DMS114 treated with DMSO at 0.1 percent for 48 hours (cell line): ENCODE results near the gene PROX1.

ENCODE experiments used
- DNase-seq: peaks from one replicate; lab custom pipeline; 2025; ENCODE audit not compliant: unreplicated experiment; lab: John Stamatoyannopoulos, UW

The PROX1 gene

GRCh38 chr1:213979751-213980586 lies 7.8 kb upstream of the PROX1 start:
- DNase-seq, result no peak

- no peak for DNase-seq
Measured at GRCh38 chr1:213980906-213981305, 6.9 kb upstream of the PROX1 start.

- no peak for DNase-seq
Measured at GRCh38 chr1:213982289-213982671, 5.5 kb upstream of the PROX1 start.

DNA sequence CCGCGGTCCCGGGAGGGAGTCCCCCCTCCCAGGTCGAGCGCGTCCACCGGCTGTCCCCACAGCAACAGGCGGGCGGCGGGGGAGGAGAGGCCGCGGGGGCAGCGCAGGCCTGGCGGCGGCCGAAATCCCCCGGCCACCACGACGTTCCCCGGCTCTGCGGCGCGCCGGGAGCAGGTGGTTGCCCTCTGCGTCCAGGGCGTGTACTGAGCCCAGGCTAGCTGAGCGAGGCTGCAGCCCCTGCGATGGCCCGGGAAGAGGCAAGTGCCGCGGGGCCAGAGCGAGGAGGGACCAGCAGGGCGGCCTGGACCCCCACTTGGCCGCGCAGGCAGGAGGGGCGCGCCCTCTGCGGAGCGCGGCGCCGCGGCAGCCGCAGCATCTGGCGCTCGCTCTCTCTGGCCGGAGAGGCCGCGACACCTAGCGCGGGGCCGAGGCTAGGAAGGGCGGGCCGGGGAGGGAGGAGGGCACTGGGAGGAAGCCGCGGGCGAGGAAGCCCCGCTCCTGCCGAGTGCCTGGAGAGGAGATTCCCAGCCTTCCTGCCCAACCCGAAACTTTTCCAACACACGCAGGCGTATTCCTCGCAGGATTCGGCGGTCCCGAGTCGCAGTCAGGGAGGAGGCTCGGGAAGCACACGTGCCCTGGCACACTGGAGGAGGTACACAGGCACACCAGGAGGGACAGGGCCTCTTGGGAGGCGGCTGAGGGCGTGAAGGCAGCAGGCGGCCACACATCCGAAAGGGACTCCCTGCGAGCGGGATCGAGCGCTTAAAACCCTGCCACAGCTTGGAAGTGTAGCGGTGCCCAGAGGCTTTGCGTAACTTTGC lies 4.9 kb upstream of the PROX1 start:
- no peak for DNase-seq

GRCh38 chr1:213983493-213984386 lies 4.0 kb upstream of the PROX1 start:
- DNase-seq, result no peak

DNA sequence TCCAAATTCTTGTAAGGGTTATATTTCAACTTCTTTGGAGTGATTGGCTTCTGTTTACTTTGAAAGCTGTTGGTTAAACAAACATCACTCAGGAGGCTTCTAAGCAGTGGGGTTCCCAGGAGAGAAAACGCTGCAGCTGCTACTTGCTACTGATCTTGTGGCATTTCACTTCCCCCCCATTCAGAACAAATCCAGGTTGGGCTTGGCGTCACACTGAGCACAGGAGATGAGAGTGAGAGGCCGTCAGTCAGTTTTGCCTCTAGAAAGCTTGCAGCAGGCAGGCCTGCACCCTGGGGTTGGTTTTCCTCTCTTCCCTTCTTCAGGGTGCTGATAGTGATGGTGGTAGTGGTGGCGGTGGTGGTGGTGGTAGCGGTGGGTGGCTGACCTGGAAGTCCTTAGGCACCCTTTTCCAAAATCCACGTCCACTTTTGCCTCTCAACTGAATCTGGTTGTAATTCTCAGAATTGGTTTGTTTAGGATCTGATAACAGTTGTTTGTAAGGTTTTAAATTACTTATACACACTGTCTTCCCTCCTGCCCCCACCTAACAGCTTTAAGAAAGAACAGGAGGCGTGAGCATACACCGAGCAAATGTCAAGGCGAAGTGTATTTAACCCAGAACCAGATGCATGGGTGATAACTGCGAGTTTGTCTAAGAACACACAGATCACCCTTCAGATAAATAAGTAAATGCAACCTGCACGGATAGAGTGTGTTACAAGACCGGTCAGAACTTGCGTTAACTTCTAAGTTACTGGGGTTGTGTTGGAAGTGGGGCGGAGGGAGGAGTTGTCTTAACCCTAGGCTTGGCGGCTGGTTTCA lies 3.2 kb upstream of the PROX1 start:
- DNase-seq, result no peak

DNA sequence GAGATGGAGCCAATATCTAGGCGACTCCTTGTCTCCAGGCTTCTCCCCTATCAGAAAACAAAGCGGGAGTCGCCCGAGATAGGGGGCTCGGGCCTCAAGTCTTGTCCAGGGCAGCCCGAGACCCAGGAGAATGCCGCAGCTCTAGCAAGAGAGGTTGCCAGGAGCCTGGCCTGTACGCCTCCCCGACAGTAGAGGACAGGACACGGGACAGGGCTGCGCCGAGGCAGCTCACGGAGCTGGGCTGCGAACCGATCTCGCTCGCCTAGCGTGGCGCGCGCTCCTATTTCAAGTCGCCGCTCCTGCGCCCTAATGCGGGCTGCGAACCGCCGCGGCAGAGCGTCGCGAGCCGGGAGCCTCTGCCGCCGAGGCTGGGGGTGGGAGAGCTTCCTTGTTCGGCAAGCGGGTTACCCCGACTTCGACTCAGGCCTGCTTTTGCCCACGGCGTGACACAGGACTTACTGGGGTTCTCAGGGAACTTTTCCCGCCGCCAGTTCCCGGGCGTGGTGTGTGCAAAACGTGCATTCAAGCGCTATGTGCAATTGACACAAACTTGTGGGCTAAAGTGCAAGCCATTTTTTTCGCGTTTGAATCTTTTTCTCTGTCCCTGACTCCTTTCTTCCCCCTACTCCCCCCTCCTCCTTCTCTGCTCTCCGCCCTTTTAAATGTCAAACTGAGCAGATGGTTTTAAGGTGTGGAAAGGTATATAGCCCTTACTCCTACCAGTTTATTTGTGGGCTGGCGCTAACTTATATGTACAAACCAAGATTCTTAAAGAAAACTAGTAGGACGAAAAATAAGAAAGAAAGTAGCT lies 2.4 kb upstream of the PROX1 start:
- no peak for DNase-seq

DNA sequence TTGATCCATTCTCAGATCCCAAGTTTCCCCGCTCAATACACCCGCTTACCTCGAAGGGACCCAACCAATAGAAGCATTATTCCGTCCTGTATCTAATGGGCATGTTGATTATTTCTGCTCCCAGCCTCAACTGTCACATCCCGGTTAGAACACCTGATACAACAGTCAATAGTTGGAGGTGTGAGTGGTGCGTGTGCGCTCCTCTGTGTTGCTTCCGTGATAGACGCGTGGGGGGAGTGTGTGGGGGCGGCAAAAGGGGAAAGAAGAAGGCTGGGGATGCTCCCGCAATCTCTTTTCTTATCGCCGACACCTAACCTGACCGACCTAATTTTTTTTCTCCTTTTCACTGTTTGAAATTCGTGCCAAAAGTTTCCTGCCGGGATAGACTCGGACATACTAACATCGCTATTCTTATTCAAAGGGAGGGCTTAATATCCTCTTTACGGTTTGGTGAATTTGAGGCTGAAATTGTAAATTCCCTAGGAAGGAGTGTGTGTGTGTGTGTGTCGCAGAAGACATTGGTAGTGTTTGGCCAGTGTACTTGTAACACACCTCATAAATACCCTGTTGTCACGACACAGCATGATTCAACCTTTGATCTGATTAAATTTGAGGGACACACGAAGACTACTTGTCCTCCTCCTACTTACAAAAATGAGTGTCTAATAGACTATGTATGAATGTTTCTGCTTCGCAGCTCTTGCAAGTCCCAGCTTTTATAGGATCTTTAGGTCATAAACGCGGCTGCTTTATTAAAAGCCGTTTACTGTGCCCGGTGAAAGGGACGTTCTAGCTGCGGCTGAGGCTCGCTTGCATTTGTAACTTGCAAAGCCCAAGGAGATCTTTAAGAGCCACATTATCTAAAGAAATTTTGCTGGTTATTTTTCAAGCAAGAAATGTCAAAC lies 1.5 kb upstream of the PROX1 start:
- DNase-seq, result no peak

DNA sequence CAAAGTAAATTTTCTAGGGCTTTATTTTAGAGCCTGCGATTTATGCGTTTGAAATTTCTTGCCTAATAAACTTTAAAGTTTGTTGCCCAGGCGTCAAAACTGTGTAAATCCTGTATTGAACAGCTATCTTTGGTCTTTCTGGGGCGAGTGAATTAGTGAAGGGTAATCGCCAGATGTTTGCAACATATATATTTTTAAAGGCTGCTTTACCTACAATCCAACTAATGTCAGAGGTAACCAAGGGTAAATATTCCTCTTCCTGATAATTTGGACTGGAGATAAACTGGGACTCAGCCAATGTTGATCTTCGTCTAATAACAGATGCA lies 885 bp upstream of the PROX1 start:
- DNase-seq, result no peak

DNA sequence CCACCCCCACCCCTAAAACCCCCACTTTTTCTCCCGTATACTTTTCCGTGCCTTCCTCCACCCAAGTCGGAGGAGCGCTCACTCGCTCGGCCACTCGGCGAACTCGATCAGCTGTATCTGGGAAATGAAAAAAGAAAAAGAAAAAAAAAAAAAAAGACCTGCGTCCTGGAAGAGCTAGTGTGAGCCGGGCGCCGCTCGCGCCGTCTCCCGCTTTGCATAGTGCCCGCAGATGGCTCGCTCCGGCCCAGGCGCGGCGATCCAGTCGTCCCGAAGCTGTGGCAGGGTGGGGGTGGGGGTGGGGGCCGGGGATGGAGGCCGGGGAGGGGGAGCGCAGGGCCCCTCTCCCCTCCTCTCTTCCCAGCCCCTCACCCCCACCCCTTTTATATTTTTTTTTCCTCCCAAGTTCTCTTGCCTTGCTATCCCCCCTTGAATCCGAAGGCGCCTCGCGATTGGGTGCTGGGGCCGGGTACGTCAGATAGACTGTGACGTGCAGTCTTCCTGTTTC lies 299 bp upstream of the PROX1 start:
- no peak for DNase-seq

DNA sequence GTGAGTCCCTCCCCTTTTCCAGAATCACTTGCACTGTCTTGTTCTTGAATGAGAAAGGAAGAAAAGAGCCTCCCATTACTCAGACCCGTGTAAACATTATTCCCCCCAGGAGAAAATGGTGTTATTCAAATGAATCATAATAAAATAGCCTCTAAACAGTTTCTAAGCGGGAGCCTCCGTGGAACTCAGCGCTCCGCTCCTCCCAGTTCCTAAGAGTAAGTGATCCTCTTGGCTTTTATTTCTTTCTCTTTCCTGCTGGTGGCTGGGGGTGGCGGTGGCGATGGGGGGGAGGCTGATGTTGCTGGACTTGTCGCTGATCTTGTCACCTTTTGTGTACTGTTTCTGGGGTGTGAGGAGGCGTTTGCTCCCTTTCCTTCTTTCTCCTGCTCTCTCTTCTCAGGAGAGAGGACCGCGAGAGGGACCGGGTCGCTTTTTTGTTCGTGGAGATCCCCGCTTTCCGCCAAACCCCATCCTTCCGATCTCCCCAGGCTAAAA lies 781 bp downstream of the PROX1 start:
- peak; percentile 18 for DNase-seq

GRCh38 chr1:213989002-213989855 lies 1.5 kb downstream of the PROX1 start:
- no peak for DNase-seq

- DNase-seq, result no peak
Measured at GRCh38 chr1:213993929-213994328, 6.2 kb downstream of the PROX1 start.

GRCh38 chr1:213994888-213995287 lies 7.1 kb downstream of the PROX1 start:
- DNase-seq, result no peak

DNA sequence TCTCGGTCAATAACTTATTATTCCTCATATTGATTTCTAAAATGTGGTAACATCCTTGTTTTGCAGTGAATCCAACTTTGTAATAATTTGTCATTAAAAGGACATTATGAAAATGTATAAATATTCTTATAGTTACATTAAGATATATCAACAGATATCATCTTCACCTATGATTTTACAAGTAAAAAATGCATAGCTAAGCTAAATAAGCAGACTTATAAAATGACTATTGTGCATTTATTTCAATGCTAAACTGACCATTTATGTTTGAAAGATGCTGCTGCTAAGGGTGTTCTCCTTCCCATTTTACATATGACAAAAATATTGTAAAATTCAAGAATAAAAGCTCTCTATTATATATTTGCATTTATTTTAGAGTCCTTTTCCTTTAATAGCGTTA lies 7.8 kb downstream of the PROX1 start:
- DNase-seq, result no peak

DNA sequence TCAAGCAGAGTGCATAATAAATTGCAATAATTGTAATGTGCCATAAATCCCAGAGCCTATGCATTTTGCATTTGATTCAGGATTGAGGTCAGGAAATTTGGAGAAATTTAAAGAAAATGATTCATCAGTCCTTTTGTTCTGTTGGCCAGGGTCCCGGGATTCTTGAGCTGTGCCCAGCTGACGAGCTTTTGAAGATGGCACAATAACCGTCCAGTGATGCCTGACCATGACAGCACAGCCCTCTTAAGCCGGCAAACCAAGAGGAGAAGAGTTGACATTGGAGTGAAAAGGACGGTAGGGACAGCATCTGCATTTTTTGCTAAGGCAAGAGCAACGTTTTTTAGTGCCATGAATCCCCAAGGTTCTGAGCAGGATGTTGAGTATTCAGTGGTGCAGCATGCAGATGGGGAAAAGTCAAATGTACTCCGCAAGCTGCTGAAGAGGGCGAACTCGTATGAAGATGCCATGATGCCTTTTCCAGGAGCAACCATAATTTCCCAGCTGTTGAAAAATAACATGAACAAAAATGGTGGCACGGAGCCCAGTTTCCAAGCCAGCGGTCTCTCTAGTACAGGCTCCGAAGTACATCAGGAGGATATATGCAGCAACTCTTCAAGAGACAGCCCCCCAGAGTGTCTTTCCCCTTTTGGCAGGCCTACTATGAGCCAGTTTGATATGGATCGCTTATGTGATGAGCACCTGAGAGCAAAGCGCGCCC lies 8.7 kb downstream of the PROX1 start:
- DNase-seq, result no peak
